Lower leg skin (tissue), 4 donors: ENCODE measurements around the gene YWHAH. TPM values are rescaled to one million over a fixed set of nuclear protein-coding genes. Genes with fewer than 3 reads are reported as not detected.

Source experiments
- DNase-seq, 2 donors: peaks; one replicate each; pipeline ENCODE4 v3.0.0-alpha.2; 2019; ENCODE audit warnings: low spot score in 2 of 2
- H3K4me3 ChIP-seq: fragments of 200-600 bp; sonication (generic); 2 replicates; pipeline ENCODE4 v1.5.1; 2017; ENCODE audit warnings: mild to moderate bottlenecking, low read depth; ENCODE audit not compliant: poor library complexity, severe bottlenecking
- CTCF ChIP-seq, 3 donors: fragments of 450-650 bp; IDR thresholded peaks; one replicate each; pipeline ENCODE4 v1.5.1; 2016; ENCODE audit warnings: antibody characterized with exemption in 3 of 3, mild to moderate bottlenecking in 3 of 3, moderate library complexity in 2 of 3
- POLR2A ChIP-seq, 2 donors: fragments of 450-650 bp; IDR thresholded peaks; one replicate each; pipeline ENCODE4 v1.6.1; 2016 to 2017; ENCODE audit warnings: antibody characterized with exemption in 2 of 2, mild to moderate bottlenecking in 1 of 2, moderate library complexity in 1 of 2
- WGBS, 2 donors: methylation state at CpG; one replicate each; pipeline ENCODE4 v1.1.5; 2018; 5-methylcytosine and 5-hydroxymethylcytosine counted together
- intact Hi-C: fragments of 100-400 bp; cut with DNase I; formaldehyde crosslinking; loops from one replicate; pipeline ENCODE4 v1.15.0; 2023; ENCODE audit warnings: low total_unique reads
- total RNA-seq, 4 donors: library from RNA; depleted of rRNA; stranded (reverse); fragments of >200 nt; gene quantifications; one replicate each; pipeline ENCODE4 v1.1.0, GENCODE V29; 2016

YWHAH gene
- total RNA-seq, 4 donors from 2014 or later, result 57.8 to 94.0 (median 80.7) TPM

GRCh38 chr22:31919730-31920129, 24.6 kb upstream of the YWHAH start:
- intact Hi-C loops, result no loop called here
- TF ChIP-seq POLR2A (IDR thresholded peaks at IDR 0.05) (no peak), CTCF (IDR thresholded peaks at IDR 0.05) (no peak)
- DNase-seq, result no peak
- no peak overlapping the region for H3K4me3 ChIP-seq
- 87 to 89% methylated on average over 3 of the region's 3 CpGs for WGBS, 2 donors

- H3K4me3 ChIP-seq, result no peak overlapping the region
- DNase-seq, result no peak
- 93 to 96% methylated on average over 3 of the region's 3 CpGs for WGBS, 2 donors
- intact Hi-C loops, result no loop called here
- no peak for TF ChIP-seq CTCF (IDR thresholded peaks at IDR 0.05)
- TF ChIP-seq POLR2A (IDR thresholded peaks at IDR 0.05), result no peak
Observed at GRCh38 chr22:31920306-31920705, 24.0 kb upstream of the YWHAH start.

DNA sequence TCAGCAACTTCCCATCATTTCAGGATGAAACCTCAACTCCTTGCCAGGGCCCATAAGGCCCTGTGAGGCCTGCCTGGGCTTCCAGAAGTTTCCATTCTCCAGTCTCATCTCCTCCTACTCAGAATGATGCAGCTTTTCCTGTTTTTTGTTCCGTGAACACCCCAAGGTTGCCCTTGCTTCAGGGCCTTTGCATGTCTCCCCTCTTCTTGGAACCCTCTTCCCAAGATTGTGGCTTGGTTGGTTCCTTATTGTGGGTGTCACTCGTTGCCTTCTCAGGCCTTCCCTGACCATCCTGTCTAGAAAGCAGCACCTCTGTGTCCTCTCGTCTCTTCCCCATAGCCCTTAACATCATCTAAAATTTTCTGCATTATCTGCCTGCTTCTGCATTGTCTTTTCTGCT, 23.2 kb upstream of the YWHAH start:
- DNase-seq, result no peak
- WGBS, 2 donors, result 91 to 96% methylated on average over 3 of the region's 3 CpGs
- intact Hi-C loops, result no loop called here
- H3K4me3 ChIP-seq, result no peak overlapping the region
- TF ChIP-seq POLR2A (IDR thresholded peaks at IDR 0.05) (no peak), CTCF (IDR thresholded peaks at IDR 0.05) (no peak)

DNA sequence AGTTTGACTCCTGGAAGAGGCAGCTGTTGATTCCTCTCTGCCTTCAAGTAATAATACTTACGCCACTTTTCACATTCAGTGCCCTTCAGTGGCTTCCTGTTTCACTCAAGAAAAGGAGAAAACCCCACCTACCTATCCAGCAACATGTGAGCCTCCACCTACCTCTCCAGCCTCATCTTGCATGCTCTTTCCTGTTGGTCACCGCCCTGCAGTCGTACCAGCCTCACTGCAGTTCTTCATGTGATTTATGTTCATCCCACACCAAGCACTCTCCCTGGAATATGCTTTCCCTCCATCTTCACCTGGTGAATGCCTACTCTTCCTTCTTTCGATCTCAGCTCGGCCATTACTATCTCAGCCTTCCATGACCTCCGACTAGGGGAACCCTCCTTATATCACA, 21.8 kb upstream of the YWHAH start:
- WGBS, 2 donors, result 69 to 76% methylated on average over 6 of the region's 6 CpGs

DNA sequence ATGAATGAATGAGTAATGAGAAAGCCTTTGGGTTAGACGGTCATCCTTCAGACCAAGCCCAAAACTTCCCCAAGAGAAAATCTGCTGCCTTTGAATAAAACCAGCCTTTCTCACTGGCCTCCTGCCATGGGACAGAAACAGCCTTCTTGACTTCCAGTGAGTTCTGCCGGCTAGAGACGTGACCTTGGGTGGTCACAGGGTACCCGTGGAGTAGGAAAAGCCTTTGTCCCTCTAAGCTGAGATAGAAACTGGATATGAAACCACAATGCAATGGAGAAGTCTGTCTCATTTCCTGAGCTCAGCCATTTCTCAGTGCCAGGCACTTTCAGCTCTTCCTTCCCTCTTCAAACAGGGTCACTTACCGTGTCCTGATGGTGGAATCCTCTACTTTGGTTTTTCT, 21.2 kb upstream of the YWHAH start:
- no peak for TF ChIP-seq POLR2A (IDR thresholded peaks at IDR 0.05)
- TF ChIP-seq CTCF (IDR thresholded peaks at IDR 0.05), result no peak
- intact Hi-C loops, result no loop called here
- 48 to 53% methylated on average over 5 of the region's 5 CpGs for WGBS, 2 donors
- DNase-seq, result peak in 1 of 2 donors; percentile 40
- no peak overlapping the region for H3K4me3 ChIP-seq

More for the DNA sequence above, 21.8 kb upstream of the YWHAH start:
- no peak overlapping the region for H3K4me3 ChIP-seq
- intact Hi-C loops, result no loop called here
- no peak for DNase-seq
- no peak for TF ChIP-seq CTCF (IDR thresholded peaks at IDR 0.05)
- TF ChIP-seq POLR2A (IDR thresholded peaks at IDR 0.05), result no peak

DNA sequence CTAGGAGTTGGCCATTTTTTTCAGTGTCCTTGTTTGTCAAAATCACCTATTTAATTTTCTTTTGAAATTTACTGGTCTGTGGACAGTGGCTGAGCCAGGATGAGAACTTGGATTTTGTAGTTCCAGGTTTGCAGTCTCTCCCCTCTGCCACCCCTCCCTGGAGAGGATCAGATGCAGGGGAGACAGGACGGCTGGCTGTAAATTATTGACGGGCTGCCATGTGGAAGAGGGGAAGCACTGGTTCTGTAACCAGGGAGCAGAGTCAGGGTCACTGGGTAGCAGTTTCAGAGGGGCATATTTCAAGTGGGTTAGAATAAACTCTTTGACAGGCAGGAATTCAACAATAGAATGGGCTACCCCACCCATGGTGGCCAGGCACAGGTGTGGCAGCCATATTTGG, 20.6 kb upstream of the YWHAH start:
- intact Hi-C loops, result no loop called here
- H3K4me3 ChIP-seq, result no peak overlapping the region
- WGBS, 2 donors, result 88% methylated on average over 2 of the region's 2 CpGs
- TF ChIP-seq CTCF (IDR thresholded peaks at IDR 0.05), result no peak
- no peak for TF ChIP-seq POLR2A (IDR thresholded peaks at IDR 0.05)
- no peak for DNase-seq
